Aorta (tissue), 5 donors: ENCODE measurements around the gene PCED1B. TPM values are rescaled to one million over a fixed set of nuclear protein-coding genes. Genes with fewer than 3 reads are reported as not detected.

ENCODE experiments used
- ATAC-seq: fragments of 200-7000 bp; cut with Tn5 transposase; one replicate; pipeline ENCODE4 v1.9.1; 2022; ENCODE audit warnings: moderate library complexity; ENCODE audit not compliant: low FRiP score
- DNase-seq, 2 donors: peaks; one replicate each; pipeline ENCODE4 v3.0.0-alpha.2; 2020
- H3K27ac ChIP-seq, 2 donors: one replicate each; pipeline ENCODE4 v1.5.1; 2013; ENCODE audit warnings: low read length in 2 of 2, mild to moderate bottlenecking in 2 of 2, moderate library complexity in 2 of 2, control low read depth in 1 of 2, inconsistent platforms in 1 of 2, low read depth in 1 of 2
- H3K27me3 ChIP-seq, 2 donors: one replicate each; pipeline ENCODE4 v1.6.1; 2013; ENCODE audit warnings: control low read depth in 1 of 2, low read length in 1 of 2, mild to moderate bottlenecking in 1 of 2, moderate library complexity in 1 of 2; ENCODE audit not compliant: insufficient read depth in 2 of 2, control insufficient read depth in 1 of 2
- H3K36me3 ChIP-seq, 2 donors: one replicate each; pipeline ENCODE4 v1.6.1; 2013; ENCODE audit warnings: control low read depth in 1 of 2, low read length in 1 of 2, mild to moderate bottlenecking in 1 of 2; ENCODE audit not compliant: insufficient read depth in 2 of 2, control insufficient read depth in 1 of 2
- H3K4me1 ChIP-seq, 2 donors: one replicate each; pipeline ENCODE4 v1.6.1; 2013; ENCODE audit warnings: low read length in 2 of 2, control low read depth in 1 of 2, mild to moderate bottlenecking in 1 of 2, moderate library complexity in 1 of 2; ENCODE audit not compliant: insufficient read depth in 2 of 2, control insufficient read depth in 1 of 2
- H3K4me3 ChIP-seq, 2 donors: one replicate each; pipeline ENCODE4 v1.5.1; 2013; ENCODE audit warnings: low read length in 2 of 2, control low read depth in 1 of 2, mild to moderate bottlenecking in 1 of 2
- H3K9me3 ChIP-seq: one replicate; pipeline ENCODE4 v1.6.1; 2013; ENCODE audit warnings: mild to moderate bottlenecking, low read length; ENCODE audit not compliant: control insufficient read depth
- WGBS, 2 donors: extraction: QIAGEN DNeasy Blood & Tissue Kit; methylation state at CpG; one replicate each; pipeline ENCODE4 v1.1.7; 2013; 5-methylcytosine and 5-hydroxymethylcytosine counted together
- intact Hi-C, 2 donors: fragments of 100-400 bp; cut with DNase I; formaldehyde crosslinking; loops; one replicate each; pipeline versions ENCODE4 v1.14.2 to v1.15.0; 2022
- long read RNA-seq, 2 donors: library from polyadenylated mRNA; unstranded; transcript quantifications; one replicate each; pipeline ENCODE4 v2.0.0, GENCODE V29; 2020 to 2021
- polyA plus RNA-seq, 2 donors: library from polyadenylated mRNA; stranded (reverse); fragments of 200-250 nt; gene quantifications; one replicate each; pipeline ENCODE4 v1.2.3, GENCODE V29; 2013
- total RNA-seq, 2 donors: library from RNA; stranded (reverse); fragmentation: NEBNext Ultra II Directional; extraction: Animal tissue kit (Norgen Biotek cat#: 25700); gene quantifications; one replicate each; pipeline ENCODE4 v1.2.1, GENCODE V29; 2021
- donor health status: healthy with polysubstance abuse.
- donor health status: Bipolar disorder and iron deficiency.
- donor health status: DM: no; HTN: no; CAD: no.
- donor health status: DM: no; HTN: no; CAD: no.
- donor health status: DM: yes; HTN: yes; CAD: no.

The PCED1B gene
- total RNA-seq: 10 to 100 TPM; 11.0 to 12.6 TPM
- polyA plus RNA-seq: 10 to 100 TPM in 1 of 2 donors, 1 to 10 TPM in 1; 2.0 to 12.2 TPM
- long read RNA-seq, donor 1, partial matches to known transcripts: 2 of 39 reads
- long read RNA-seq, donor 1, other reads (novel, unspliced or antisense): 35 of 39 reads
- long read RNA-seq, donor 2, partial matches to known transcripts: 1 of 27 reads
- long read RNA-seq, donor 2, other reads (novel, unspliced or antisense): 26 of 27 reads

DNA sequence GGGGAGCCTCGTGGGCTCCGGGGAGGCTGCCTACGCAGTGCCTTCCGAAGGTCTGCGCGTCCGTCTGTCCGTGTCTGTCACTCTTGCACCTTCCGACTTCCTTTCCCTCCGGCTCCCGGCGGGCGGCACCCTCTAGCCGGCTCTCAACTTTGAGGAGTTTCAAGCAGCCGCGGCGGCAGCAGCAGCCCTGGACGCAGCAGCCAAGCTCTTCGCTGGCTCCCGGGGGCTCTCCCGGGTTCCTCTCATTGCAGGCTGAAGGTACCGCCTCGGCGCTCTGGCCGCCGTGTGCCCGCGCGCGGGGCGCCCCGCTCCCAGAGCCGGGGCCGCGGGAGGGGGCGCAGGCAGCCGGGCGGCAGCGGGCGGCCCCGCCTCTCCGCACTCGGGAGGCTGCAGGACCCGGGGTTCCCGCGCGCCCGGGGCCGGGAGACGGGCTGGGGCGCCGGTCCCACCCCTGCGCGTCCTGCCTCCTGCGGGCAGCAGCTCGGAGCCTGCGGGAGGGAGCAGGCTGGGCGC lies at the start of gene PCED1B, which contains the start of gene AMIGO2:
PCED1B (plus strand) TSS at position 154 of the 513 bp plus-strand sequence. CDS start 155,443 bp downstream, outside the sequence.
AMIGO2 (minus strand) TSS at position 492 of the 513 bp plus-strand sequence. CDS start 957 bp downstream, outside the sequence.
- H3K27ac ChIP-seq: peak within 1 kb of the TSS; percentile 88 to 98
- H3K4me1 ChIP-seq: peaks cover 3 to 8% of the 10 kb centered on the region in 2 donors
- intact Hi-C loops: loop anchor here in 1 of 2 donors (5.0 to 10.0 kb wide), 2 partner anchors 42 to 225 kb away; no protein-coding TSS in a partner anchor
- no peaks in the 10 kb centered on the region for H3K27me3 ChIP-seq
- H3K36me3 ChIP-seq: peaks cover 0 to 4% of the 10 kb centered on the region in 2 donors
- 0% methylated on average over 42 to 58 of the region's 58 CpGs for WGBS, 2 donors
- ATAC-seq: peak; percentile 73
- peak; percentile 90 for DNase-seq
- peak within 1 kb of the TSS; percentile 80 to 95 for H3K4me3 ChIP-seq
- H3K9me3 ChIP-seq: no peaks in the 10 kb centered on the region

DNA sequence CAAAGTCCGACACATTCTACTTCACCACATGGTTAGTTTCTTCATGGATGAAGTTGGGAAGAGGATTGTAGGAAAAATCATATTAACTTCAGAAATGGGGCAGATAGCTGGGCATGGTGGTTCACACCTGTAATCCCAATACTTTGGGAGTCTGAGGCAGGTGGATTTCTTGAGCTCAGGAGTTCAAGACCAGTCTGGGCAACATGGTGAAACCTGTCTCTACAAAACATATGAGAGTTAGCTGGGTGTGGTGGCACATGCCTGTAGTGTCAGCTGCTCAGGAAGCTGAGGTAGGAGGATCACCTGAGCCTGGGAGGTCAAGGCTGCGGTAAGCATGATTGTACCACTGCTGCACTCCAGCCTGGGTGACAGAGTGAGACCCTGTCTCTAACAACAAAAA lies 49.5 kb upstream of the PCED1B start:
- no peak for ATAC-seq
- H3K27me3 ChIP-seq: no peaks in the 10 kb centered on the region
- 98 to 99% methylated on average over 2 of the region's 2 CpGs for WGBS, 2 donors
- no peak for DNase-seq
- H3K9me3 ChIP-seq: no peaks in the 10 kb centered on the region
- no peak overlapping the region for H3K27ac ChIP-seq
- H3K36me3 ChIP-seq: no peaks in the 10 kb centered on the region
- H3K4me3 ChIP-seq: no peak overlapping the region
- no peaks in the 10 kb centered on the region for H3K4me1 ChIP-seq
- intact Hi-C loops: loop anchor here (2.0 to 10.0 kb wide), 5 partner anchors 37 to 657 kb away; no protein-coding TSS in a partner anchor

GRCh38 chr12:47032644-47033043 lies 46.8 kb upstream of the PCED1B start:
- H3K9me3 ChIP-seq: no peaks in the 10 kb centered on the region
- H3K36me3 ChIP-seq: no peaks in the 10 kb centered on the region
- DNase-seq: no peak
- intact Hi-C loops: loop anchor here (2.0 to 10.0 kb wide), 5 partner anchors 35 to 652 kb away; no protein-coding TSS in a partner anchor
- ATAC-seq: peak; percentile 64
- H3K4me3 ChIP-seq: no peak overlapping the region
- WGBS, 2 donors: 0 to 1% methylated on average over 1 of the region's 1 CpG
- no peak overlapping the region for H3K27ac ChIP-seq
- H3K4me1 ChIP-seq: no peaks in the 10 kb centered on the region
- H3K27me3 ChIP-seq: no peaks in the 10 kb centered on the region

DNA sequence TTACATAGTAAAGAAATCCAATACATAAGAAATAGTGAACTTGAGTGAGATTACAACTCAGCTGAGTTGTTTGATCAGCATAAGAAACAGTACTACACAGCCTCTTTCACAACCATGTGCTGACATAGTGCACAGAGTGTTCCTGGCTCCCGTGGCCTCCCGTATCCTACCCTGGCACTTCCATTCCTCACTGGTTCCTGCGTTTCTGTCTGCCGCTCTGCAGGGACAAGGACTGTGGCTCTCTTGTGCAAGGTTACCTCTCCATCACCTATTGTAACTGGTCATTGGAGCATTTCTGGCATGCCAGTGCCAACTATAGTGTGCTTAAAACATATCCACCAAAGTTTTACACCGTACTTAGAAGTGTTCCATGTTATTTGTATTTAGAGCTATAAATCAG lies 46.3 kb upstream of the PCED1B start:
- peak in 1 of 2 donors; percentile 42 for DNase-seq
- no peak overlapping the region for H3K27ac ChIP-seq
- 23 to 35% methylated on average over 5 of the region's 5 CpGs for WGBS, 2 donors

DNA sequence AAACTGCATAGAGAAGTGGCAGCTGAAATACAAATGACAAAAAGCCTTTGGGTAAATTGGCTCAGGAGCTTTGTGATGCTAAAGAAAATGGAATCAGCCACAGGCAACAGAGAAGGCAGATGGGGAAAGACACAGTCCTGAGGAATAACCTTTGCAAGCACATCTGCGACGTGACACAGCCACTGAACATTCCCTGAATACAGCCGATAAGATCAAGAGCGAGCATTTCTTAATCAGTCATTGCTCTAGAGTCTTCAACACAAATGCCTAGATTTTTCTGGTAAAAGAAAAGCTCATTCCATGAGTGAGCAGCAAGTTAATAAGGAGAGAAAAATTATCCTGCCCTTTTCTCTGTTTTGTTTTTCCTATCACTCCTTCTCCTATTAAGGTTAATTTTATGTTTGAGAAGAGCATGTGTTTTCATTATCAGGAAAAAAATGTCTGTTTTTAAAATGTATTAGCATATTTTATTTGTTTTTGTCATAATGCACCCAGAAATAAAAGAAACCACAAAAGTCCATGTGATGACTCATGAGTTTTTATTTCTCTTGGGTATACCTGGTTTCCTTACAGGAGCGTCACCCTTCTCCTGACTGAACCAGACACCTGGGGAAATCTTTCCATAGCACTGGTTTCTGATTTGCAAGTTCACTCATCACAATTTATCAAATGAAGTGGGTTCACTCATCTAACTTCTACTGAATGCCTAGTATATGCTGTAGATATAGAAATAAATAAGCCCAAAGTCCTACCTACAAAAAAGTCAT lies 45.4 kb upstream of the PCED1B start:
- 77 to 86% methylated on average over 5 of the region's 5 CpGs for WGBS, 2 donors
- DNase-seq (no peak), ATAC-seq (no peak)
- Histone ChIP-seq H3K4me1 (no peaks in the 10 kb centered on the region), H3K9me3 (no peaks in the 10 kb centered on the region), H3K4me3 (no peak overlapping the region), H3K27me3 (no peaks in the 10 kb centered on the region), H3K27ac (no peak overlapping the region), H3K36me3 (no peaks in the 10 kb centered on the region)
- intact Hi-C loops: loop anchor here (2.0 to 10.0 kb wide), 5 partner anchors 33 to 651 kb away; no protein-coding TSS in a partner anchor

More for the DNA sequence above, 46.3 kb upstream of the PCED1B start:
- intact Hi-C loops: loop anchor here (2.0 to 10.0 kb wide), 5 partner anchors 34 to 652 kb away; no protein-coding TSS in a partner anchor
- Histone ChIP-seq H3K9me3 (no peaks in the 10 kb centered on the region), H3K4me3 (no peak overlapping the region), H3K4me1 (no peaks in the 10 kb centered on the region), H3K27me3 (no peaks in the 10 kb centered on the region), H3K36me3 (no peaks in the 10 kb centered on the region)
- peak; percentile 61 for ATAC-seq

DNA sequence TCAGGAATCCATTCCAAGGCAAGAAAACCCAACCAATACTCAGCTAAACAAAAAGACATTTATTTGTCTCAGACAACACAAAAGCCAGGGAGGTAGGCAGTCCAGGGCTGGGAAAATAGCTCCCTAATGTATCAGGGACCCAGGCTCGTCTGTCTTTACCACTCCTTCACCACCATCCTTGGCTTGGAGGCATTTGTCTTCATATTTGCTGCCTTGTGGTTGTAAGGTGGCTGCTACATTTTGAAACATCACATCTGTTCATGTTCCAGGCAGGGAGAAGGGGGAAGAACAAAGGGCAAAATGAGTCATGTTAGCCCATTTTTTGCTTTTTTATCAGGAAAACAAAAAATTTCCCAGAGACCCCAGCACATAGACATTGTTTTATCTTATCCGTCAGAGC lies 44.8 kb upstream of the PCED1B start:
- H3K27ac ChIP-seq: no peak overlapping the region
- H3K4me1 ChIP-seq: no peaks in the 10 kb centered on the region
- intact Hi-C loops: loop anchor here (5.0 to 10.0 kb wide), 6 partner anchors 33 to 650 kb away; partner anchors contain the start of genes AMIGO2 (in 1 of the 2) and PCED1B (in 1 of the 2)
- no peaks in the 10 kb centered on the region for H3K27me3 ChIP-seq
- H3K36me3 ChIP-seq: no peaks in the 10 kb centered on the region
- WGBS, 2 donors: 87 to 91% methylated on average over 2 of the region's 2 CpGs
- H3K9me3 ChIP-seq: no peaks in the 10 kb centered on the region
- ATAC-seq (no peak), DNase-seq (no peak)
- no peak overlapping the region for H3K4me3 ChIP-seq

- DNase-seq: no peak
- H3K4me1 ChIP-seq: no peaks in the 10 kb centered on the region
- intact Hi-C loops: loop anchor here (5.0 to 10.0 kb wide), 4 partner anchors 42 to 649 kb away; partner anchors contain the start of genes AMIGO2 (in 1 of the 2) and PCED1B (in 1 of the 2)
- WGBS, 2 donors: 92 to 93% methylated on average over 3 of the region's 3 CpGs
- H3K27me3 ChIP-seq: no peaks in the 10 kb centered on the region
- H3K4me3 ChIP-seq: no peak overlapping the region
- ATAC-seq: no peak
- H3K36me3 ChIP-seq: no peaks in the 10 kb centered on the region
- H3K9me3 ChIP-seq: no peaks in the 10 kb centered on the region
- no peak overlapping the region for H3K27ac ChIP-seq
Observed at GRCh38 chr12:47035484-47035883, 43.9 kb upstream of the PCED1B start.

DNA sequence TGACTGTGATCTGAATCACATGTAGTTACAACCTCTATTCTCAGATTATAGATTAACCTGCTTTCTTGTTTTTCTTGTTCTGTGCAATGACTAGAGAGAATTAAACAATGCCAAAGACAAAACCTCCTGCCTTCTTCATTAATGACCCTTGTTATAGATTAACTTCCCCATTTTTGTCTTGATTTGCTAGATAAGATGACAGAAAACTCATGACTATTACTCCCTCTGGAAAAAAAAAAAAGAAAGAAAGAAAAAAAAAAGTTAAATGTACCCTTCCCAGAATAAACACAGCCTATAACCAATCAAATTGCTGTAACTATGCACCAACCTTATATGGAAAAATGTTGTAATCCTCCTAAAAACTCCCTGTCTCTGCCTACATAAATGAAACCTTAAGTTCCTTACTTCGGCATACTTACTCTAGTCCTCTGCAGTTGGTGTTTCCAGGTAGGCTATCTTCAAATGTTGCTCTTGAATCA lies 41.1 kb upstream of the PCED1B start:
- ATAC-seq (no peak), DNase-seq (no peak)
- no peaks in the 10 kb centered on the region for H3K27me3 ChIP-seq
- no peaks in the 10 kb centered on the region for H3K36me3 ChIP-seq
- H3K27ac ChIP-seq: no peak overlapping the region
- H3K4me1 ChIP-seq: no peaks in the 10 kb centered on the region
- H3K9me3 ChIP-seq: peaks cover 2% of the 10 kb centered on the region
- H3K4me3 ChIP-seq: no peak overlapping the region
- intact Hi-C loops: loop anchor here (5.0 to 10.0 kb wide), 4 partner anchors 39 to 646 kb away; partner anchors contain the start of genes AMIGO2 (in 1 of the 2) and PCED1B (in 1 of the 2)
- 24 to 30% methylated on average over 1 of the region's 1 CpG for WGBS, 2 donors
